DOHH2 (cell line): ENCODE data around the gene SUFU.

Source experiments
- H3F3A ChIP-seq: fragments of 200-600 bp; sonication (generic), shearing (Covaris generic); 2 replicates; pipeline ENCODE4 v1.6.0; 2016; ENCODE audit warnings: antibody characterized with exemption, mild to moderate bottlenecking; ENCODE audit not compliant: control insufficient read depth, insufficient read depth
- H3K27ac ChIP-seq: fragments of 200-600 bp; sonication (generic); 2 replicates; pipeline ENCODE4 v1.5.1; 2014; ENCODE audit warnings: low read depth, mild to moderate bottlenecking, low read length, moderate library complexity
- H3K27me3 ChIP-seq: fragments of 200-600 bp; sonication (generic); 2 replicates; pipeline ENCODE4 v1.6.1; 2014; ENCODE audit warnings: mild to moderate bottlenecking, low read length, mixed read lengths; ENCODE audit not compliant: control insufficient read depth
- H3K36me3 ChIP-seq: fragments of 200-600 bp; sonication (generic); 2 replicates; pipeline ENCODE4 v1.6.1; 2014; ENCODE audit warnings: mild to moderate bottlenecking, low read length, moderate library complexity, mixed read lengths; ENCODE audit not compliant: control insufficient read depth
- H3K4me1 ChIP-seq: fragments of 200-600 bp; sonication (generic); 2 replicates; pipeline ENCODE4 v1.6.1; 2014; ENCODE audit warnings: mild to moderate bottlenecking, low read length, mixed read lengths; ENCODE audit not compliant: control insufficient read depth
- H3K4me2 ChIP-seq: fragments of 200-600 bp; sonication (generic); 2 replicates; pipeline ENCODE4 v1.6.0; 2014; ENCODE audit warnings: mild to moderate bottlenecking, low read length, moderate library complexity
- H3K4me3 ChIP-seq: fragments of 200-600 bp; sonication (generic); 2 replicates; pipeline ENCODE4 v1.5.1; 2014; ENCODE audit warnings: mild to moderate bottlenecking, low read length, mixed read lengths
- H3K79me2 ChIP-seq: fragments of 200-600 bp; sonication (generic); 2 replicates; pipeline ENCODE4 v1.6.1; 2014; ENCODE audit warnings: mild to moderate bottlenecking, low read length, mixed read lengths; ENCODE audit not compliant: control insufficient read depth
- H3K9me2 ChIP-seq: fragments of 200-600 bp; sonication (generic); replicated peaks from 2 replicates; pipeline ENCODE4 v1.6.1; 2014; ENCODE audit warnings: mild to moderate bottlenecking, low read length, mixed read lengths; ENCODE audit not compliant: control insufficient read depth
- H3K9me3 ChIP-seq: fragments of 200-600 bp; sonication (generic); 2 replicates; pipeline ENCODE4 v1.6.1; 2014; ENCODE audit warnings: antibody characterized with exemption, low read length, mixed read lengths; ENCODE audit not compliant: control insufficient read depth, insufficient read depth
- H4K20me1 ChIP-seq: fragments of 200-600 bp; sonication (generic); 2 replicates; pipeline ENCODE4 v1.6.0; 2014; ENCODE audit warnings: low read depth, mild to moderate bottlenecking, antibody characterized with exemption, low read length, moderate library complexity; ENCODE audit not compliant: control insufficient read depth, insufficient read depth
- CTCF ChIP-seq: fragments of 200-600 bp; sonication (generic); IDR thresholded peaks from one replicate; pipeline ENCODE4 v1.5.1; 2014; ENCODE audit warnings: antibody characterized with exemption, mild to moderate bottlenecking, low read depth, low read length; ENCODE audit not compliant: poor library complexity, severe bottlenecking
- EZH2phosphoT487 ChIP-seq: fragments of 200-600 bp; sonication (generic); IDR thresholded peaks from 2 replicates; pipeline ENCODE4 v1.6.1; 2017; ENCODE audit warnings: borderline replicate concordance, mild to moderate bottlenecking, antibody characterized with exemption, low read length, moderate library complexity, mixed read lengths

Gene SUFU

GRCh38 chr10:102629661-102630614 is 126.2 kb downstream of the SUFU start:
- Histone ChIP-seq H3K36me3 (no peaks in the 10 kb centered on the region), H3K4me2 (no peak overlapping the region), H3K27ac (no peak overlapping the region), H3K9me2 (no peaks in the 10 kb centered on the region), H4K20me1 (no peaks in the 10 kb centered on the region; the same call in 1 of the 2 replicates), H3K79me2 (no peaks in the 10 kb centered on the region), H3K27me3 (no peaks in the 10 kb centered on the region), H3K4me1 (peaks cover 14% of the 10 kb centered on the region), H3F3A (no peaks in the 10 kb centered on the region), H3K9me3 (no peaks in the 10 kb centered on the region), H3K4me3 (no peak overlapping the region)
- TF ChIP-seq EZH2phosphoT487 (no peak), CTCF (no peak)

- Histone ChIP-seq H3F3A (peaks cover 2% of the 10 kb centered on the region; the same call in 1 of the 2 replicates), H3K4me2 (no peak overlapping the region), H3K79me2 (no peaks in the 10 kb centered on the region), H3K36me3 (no peaks in the 10 kb centered on the region), H3K4me3 (no peak overlapping the region), H3K9me3 (no peaks in the 10 kb centered on the region), H4K20me1 (no peaks in the 10 kb centered on the region; the same call in 1 of the 2 replicates), H3K27ac (no peak overlapping the region), H3K4me1 (peaks cover 21% of the 10 kb centered on the region), H3K27me3 (no peaks in the 10 kb centered on the region), H3K9me2 (no peaks in the 10 kb centered on the region)
- no peak for TF ChIP-seq EZH2phosphoT487
- no peak for TF ChIP-seq CTCF
Measured at GRCh38 chr10:102630663-102631062, 126.9 kb downstream of the SUFU start.

- no peak overlapping the region for H3K4me2 ChIP-seq
- H3K4me3 ChIP-seq: no peak overlapping the region
- H3K4me1 ChIP-seq: peaks cover 26% of the 10 kb centered on the region
- no peaks in the 10 kb centered on the region for H3K79me2 ChIP-seq
- no peaks in the 10 kb centered on the region for H3K9me2 ChIP-seq
- no peaks in the 10 kb centered on the region for H3K27me3 ChIP-seq
- H3K27ac ChIP-seq: no peak overlapping the region
- H3K36me3 ChIP-seq: no peaks in the 10 kb centered on the region
- no peaks in the 10 kb centered on the region for H3K9me3 ChIP-seq
- TF ChIP-seq EZH2phosphoT487 (no peak), CTCF (no peak)
- H4K20me1 ChIP-seq: no peaks in the 10 kb centered on the region
- peaks cover 3% of the 10 kb centered on the region; the same call in 1 of the 2 replicates for H3F3A ChIP-seq
Measured at GRCh38 chr10:102631525-102632393, 128.0 kb downstream of the SUFU start.
